Sciatic nerve (tissue), 2 donors: ENCODE results near the gene CSAG1. TPM values are rescaled to one million over a fixed set of nuclear protein-coding genes. Genes with fewer than 3 reads are reported as not detected.
"Not testable (repeated sequence)": the region's sequence is repeated elsewhere in the genome, so short reads cannot be mapped to it uniquely, and the experiment has no call there.

Source experiments
- ATAC-seq: fragments of 200-7000 bp; cut with Tn5 transposase; one replicate; pipeline ENCODE4 v1.9.1; 2020; ENCODE audit warnings: mild to moderate bottlenecking, moderate library complexity
- DNase-seq: peaks from one replicate; pipeline ENCODE4 v3.0.0-alpha.2; 2020; ENCODE audit warnings: low spot score
- intact Hi-C: fragments of 100-400 bp; cut with DNase I; formaldehyde crosslinking; loops from one replicate; pipeline ENCODE4 v1.14.2; 2022
- total RNA-seq: library from RNA; stranded (reverse); fragmentation: NEBNext Ultra II Directional; extraction: Animal tissue kit (Norgen Biotek cat#: 25700); gene quantifications from one replicate; pipeline ENCODE4 v1.2.1, GENCODE V29; 2021
- donor health status: DM: no; HTN: no; CAD: no.
- donor health status: DM: no; HTN: no; CAD: no.

CSAG1 gene
- total RNA-seq, 1 donor from 2014 or later = not detected

DNA sequence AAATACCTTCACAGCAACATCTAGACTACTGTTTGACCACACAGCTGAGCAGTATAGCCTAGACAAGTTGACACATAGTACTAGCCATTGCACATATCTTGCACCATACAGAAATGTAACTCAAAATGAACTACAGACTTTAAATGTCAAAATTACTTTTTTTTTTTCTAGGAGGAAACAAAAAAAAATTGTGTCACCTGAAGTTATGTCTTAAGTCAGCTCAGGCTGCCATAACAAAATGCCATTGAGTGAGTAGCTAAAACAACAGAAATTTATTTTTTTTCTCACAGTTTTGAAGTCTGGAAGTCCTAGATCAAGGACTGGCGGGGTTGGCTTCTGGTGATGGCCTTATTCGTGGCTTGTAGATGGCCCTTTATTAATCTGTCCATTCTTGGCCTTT is 24.3 kb downstream of the CSAG1 start, which contains the start of gene CSAG2:
TSS of gene CSAG2 (minus strand) at position 101 of the 400 bp plus-strand sequence. CDS start 161 bp downstream, outside the sequence.
- intact Hi-C loops, DNase-seq, ATAC-seq: not testable (repeated sequence)

DNA sequence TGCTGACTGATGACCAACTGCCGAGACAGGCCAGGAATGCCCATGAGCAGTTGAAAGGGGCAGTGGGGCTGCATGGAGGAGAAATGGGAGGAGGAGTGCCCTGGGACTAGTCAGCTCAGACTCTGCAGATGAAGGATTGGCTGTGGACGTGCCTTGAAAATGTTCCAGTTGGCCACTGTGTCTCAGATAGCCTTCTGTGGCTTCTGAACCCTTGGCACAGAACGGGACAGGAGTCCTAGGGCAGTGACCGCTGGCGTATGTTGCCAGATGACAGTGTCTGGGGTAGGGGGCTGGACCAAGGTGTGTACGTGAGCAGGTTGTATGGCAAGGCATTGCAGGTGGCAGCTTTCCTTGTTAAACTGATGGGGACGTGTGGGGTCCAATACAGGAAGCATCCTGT is 27.0 kb downstream of the CSAG1 start:
- not testable (repeated sequence) for DNase-seq, ATAC-seq

DNA sequence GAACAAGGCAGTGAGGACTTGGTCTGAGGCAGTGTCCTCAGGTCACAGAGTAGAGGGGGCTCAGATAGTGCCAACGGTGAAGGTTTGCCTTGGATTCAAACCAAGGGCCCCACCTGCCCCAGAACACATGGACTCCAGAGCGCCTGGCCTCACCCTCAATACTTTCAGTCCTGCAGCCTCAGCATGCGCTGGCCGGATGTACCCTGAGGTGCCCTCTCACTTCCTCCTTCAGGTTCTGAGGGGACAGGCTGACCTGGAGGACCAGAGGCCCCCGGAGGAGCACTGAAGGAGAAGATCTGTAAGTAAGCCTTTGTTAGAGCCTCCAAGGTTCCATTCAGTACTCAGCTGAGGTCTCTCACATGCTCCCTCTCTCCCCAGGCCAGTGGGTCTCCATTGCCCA is 33.1 kb downstream of the CSAG1 start:
- intact Hi-C loops, ATAC-seq, DNase-seq: not testable (repeated sequence)

More for the DNA sequence above, 27.0 kb downstream of the CSAG1 start:
- intact Hi-C loops = not testable (repeated sequence)

DNA sequence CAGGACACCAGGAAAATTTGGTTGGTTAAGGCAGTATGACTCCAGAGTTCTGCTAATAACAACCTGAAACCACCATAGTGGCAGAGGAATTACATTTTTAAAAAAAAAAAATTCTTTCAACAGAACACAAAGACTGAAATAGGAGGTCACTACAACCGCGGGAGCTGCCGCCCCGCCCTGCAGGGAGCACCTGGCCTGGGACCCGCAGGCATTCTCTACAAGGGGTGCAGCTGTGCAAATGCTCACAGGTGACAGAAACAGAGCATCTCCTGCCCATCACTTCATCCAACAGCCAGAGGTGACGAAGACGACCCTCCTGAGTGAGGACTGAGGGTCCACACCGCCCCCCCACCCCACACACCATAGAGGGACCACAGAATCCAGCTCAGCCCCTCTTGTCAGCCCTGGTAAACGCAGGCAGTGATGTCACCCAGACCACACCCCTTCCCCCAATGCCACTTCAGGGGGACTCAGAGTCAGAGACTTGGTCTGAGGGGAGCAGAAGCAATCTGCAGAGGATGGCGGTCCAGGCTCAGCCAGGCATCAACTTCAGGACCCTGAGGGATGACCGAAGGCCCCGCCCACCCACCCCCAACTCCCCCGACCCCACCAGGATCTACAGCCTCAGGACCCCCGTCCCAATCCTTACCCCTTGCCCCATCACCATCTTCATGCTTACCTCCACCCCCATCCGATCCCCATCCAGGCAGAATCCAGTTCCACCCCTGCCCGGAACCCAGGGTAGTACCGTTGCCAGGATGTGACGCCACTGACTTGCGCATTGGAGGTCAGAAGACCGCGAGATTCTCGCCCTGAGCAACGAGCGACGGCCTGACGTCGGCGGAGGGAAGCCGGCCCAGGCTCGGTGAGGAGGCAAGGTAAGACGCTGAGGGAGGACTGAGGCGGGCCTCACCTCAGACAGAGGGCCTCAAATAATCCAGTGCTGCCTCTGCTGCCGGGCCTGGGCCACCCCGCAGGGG is 35.3 kb downstream of the CSAG1 start, which contains the start of gene MAGEA3:
TSS of gene MAGEA3 (plus strand) at position 843 of the 980 bp plus-strand sequence. CDS start 2,039 bp downstream, outside the sequence.
- ATAC-seq = peak; percentile 13
- intact Hi-C loops, DNase-seq: not testable (repeated sequence)

DNA sequence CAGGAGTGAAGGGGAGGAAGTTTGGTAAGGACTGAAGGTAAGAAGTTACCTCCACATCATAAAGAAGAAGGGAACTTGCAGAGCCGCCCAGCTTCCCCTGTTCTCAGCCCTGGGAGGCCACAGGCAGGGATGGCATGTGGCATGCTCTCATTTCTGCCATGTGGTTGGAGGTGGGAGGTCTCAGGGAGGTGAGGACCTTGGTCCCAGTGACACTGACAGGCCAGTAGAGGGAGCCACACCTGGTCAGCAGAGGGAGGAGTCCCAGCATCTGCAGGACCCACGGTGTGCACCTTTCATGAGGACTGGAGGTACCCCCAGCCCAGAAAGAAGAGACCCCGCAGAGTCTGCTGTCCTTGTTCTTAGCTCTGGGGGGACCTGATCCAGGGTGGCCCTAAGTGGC is 52.5 kb downstream of the CSAG1 start:
- ATAC-seq, intact Hi-C loops, DNase-seq: not testable (repeated sequence)

Other genes with a start within 250 kb of the CSAG1 start
- 5.3 TPM for gene GABRQ, start 95.8 kb downstream of the CSAG1 start, total RNA-seq
- not detected for gene MAGEA3, start 34.9 kb downstream of the CSAG1 start, total RNA-seq
- not detected for gene CSAG2, start 24.4 kb downstream of the CSAG1 start, total RNA-seq
- gene MAGEA2B, start 19.1 kb downstream of the CSAG1 start, total RNA-seq = not detected
- gene MAGEA12, start within 50 bp of the CSAG1 start, total RNA-seq = not detected
- gene MAGEA2, start 20.1 kb upstream of the CSAG1 start, total RNA-seq = not detected
- not detected for gene CSAG3, start 25.5 kb upstream of the CSAG1 start, total RNA-seq
- not detected for gene MAGEA6, start 36.0 kb upstream of the CSAG1 start, total RNA-seq
- 25.0 TPM for gene CETN2, start 97.0 kb upstream of the CSAG1 start, total RNA-seq
- 18.0 TPM for gene NSDHL, start 97.3 kb upstream of the CSAG1 start, total RNA-seq
- gene ZNF185, start 164.3 kb upstream of the CSAG1 start, total RNA-seq = 26.9 TPM